HUES6 (cell line): ENCODE results near the gene PEX7.
"Not testable (repeated sequence)": the region's sequence is repeated elsewhere in the genome, so short reads cannot be mapped to it uniquely, and the experiment has no call there.

Experiments
- H3K27ac ChIP-seq: 2 replicates; pipeline ENCODE4 v1.7.0; 2013; ENCODE audit warnings: low read depth, mild to moderate bottlenecking, low read length, inconsistent platforms
- H3K27me3 ChIP-seq: 2 replicates; pipeline ENCODE4 v1.6.1; 2013; ENCODE audit warnings: low read length; ENCODE audit not compliant: control insufficient read depth, insufficient read depth
- H3K36me3 ChIP-seq: 2 replicates; pipeline ENCODE4 v1.6.1; 2013; ENCODE audit warnings: low read length; ENCODE audit not compliant: control insufficient read depth, insufficient read depth
- H3K4me1 ChIP-seq: 2 replicates; pipeline ENCODE4 v1.6.1; 2013; ENCODE audit warnings: low read length; ENCODE audit not compliant: control insufficient read depth, insufficient read depth
- H3K4me3 ChIP-seq: 2 replicates; pipeline ENCODE4 v1.5.1; 2013; ENCODE audit warnings: low read depth, low read length
- H3K9ac ChIP-seq: one replicate; pipeline ENCODE4 v1.6.1; 2013; ENCODE audit warnings: mild to moderate bottlenecking, low read length
- H3K9me3 ChIP-seq: 2 replicates; pipeline ENCODE4 v1.6.1; 2013; ENCODE audit warnings: low read depth, low read length; ENCODE audit not compliant: control insufficient read depth, insufficient read depth

Gene PEX7

DNA sequence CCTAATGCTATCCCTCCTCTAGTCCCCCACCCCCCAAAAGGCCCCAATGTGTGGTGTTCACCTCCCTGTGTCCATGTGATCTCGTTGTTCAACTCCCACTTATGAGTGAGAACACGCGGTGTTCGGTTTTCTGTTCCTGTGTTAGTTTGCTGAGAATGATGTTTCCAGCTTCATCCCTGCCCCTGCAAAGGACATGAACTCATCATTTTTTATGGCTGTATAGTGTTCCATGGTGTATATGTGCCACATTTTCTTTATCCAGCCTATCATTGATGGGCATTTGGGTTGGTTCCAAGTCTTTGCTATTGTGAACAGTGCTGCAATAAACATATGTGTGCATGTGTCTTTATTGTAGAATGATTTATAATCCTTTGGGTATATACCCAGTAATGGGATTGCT, 54.1 kb downstream of the PEX7 start:
- not testable (repeated sequence) for H3K27ac ChIP-seq, H3K27me3 ChIP-seq, H3K4me1 ChIP-seq, H3K4me3 ChIP-seq, H3K9ac ChIP-seq
- peaks cover 14% of the 10 kb centered on the region; the same call in 1 of the 2 replicates for H3K36me3 ChIP-seq
- peaks cover 11% of the 10 kb centered on the region for H3K9me3 ChIP-seq

DNA sequence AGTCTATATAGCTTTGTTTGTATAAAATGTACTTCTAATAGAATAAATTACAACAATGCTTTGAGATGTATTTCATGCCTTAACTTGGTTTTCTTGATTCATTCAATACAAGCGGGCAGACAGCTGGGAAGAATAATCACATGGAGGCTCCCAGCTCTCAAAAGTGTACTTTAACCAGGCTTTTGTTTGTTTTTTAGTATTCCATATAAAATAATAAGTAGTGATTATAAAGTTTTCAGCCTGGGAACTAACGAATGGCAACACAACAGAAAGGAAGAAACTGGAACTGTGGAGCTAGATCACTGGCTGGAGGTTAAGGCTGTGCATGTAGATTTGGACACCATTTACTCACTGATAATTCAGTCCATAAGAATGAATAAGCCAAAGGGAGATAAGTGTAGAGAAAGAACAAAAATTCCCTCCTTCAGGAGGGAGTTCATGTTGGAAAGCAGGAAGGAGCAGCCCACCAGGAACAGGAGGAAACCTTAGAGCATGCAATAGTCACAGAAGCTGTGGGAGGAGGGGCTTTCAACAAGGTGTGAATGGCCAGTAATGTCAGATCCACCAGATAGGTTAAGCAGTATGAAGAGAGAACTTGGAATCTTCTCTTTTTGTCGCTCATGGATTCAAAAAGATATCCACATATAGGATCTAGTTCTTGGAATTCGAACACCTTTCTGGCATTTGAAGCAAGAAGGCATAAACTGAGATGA, 58.5 kb downstream of the PEX7 start:
- Histone ChIP-seq H3K27ac (no peak overlapping the region), H3K9me3 (no peaks in the 10 kb centered on the region), H3K27me3 (no peaks in the 10 kb centered on the region)

DNA sequence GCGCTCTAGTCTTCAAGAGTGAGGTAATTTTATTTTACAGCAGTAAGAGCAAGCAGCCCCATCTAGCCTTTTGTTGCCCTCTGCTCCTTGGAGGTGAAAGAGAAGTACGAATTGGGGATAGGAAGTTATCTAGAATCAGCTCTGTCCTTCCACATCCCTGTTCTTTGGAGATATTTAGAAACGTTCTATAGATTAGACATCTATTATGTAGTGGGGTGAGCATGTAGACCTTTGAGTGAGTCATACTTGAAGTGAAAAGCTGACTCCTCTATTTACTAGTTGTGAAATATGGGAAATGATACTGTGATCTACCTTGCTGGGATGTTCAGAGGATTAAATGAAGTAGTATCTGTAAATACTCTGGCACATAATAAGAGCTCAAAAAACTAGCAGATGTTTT, 63.7 kb downstream of the PEX7 start:
- no peaks in the 10 kb centered on the region for H3K9me3 ChIP-seq
- no peaks in the 10 kb centered on the region for H3K36me3 ChIP-seq
- no peak overlapping the region for H3K4me3 ChIP-seq
- H3K27ac ChIP-seq, result no peak overlapping the region
- no peaks in the 10 kb centered on the region for H3K27me3 ChIP-seq
- H3K4me1 ChIP-seq, result peaks cover 12% of the 10 kb centered on the region
- H3K9ac ChIP-seq, result no peak overlapping the region

More for the DNA sequence above, 58.5 kb downstream of the PEX7 start:
- no peaks in the 10 kb centered on the region for H3K36me3 ChIP-seq
- no peak overlapping the region for H3K4me3 ChIP-seq
- H3K9ac ChIP-seq, result no peak overlapping the region
- H3K4me1 ChIP-seq, result peaks cover 11% of the 10 kb centered on the region

DNA sequence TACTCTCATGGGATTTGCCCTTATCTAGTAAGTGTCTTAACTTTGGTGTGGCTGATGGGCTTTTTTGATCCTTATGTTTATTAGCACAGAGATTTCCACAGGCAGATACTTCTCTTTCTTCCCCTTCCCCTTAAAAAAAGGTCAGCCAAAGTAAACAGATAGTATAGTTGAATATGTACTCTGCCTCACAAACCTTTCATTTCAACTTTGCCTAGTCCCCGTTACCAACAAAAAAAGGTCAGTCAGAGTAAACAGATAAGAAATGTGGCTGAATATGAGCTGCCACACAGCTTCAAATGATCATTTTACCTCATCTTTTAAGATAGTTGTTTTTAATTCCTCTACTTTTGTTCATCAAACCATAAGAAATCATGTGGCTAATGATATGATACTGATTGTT, 65.6 kb downstream of the PEX7 start:
- Histone ChIP-seq H3K9ac (no peak overlapping the region), H3K4me1 (peaks cover 4% of the 10 kb centered on the region; the same call in 1 of the 2 replicates), H3K4me3 (no peak overlapping the region), H3K27ac (no peak overlapping the region), H3K9me3 (no peaks in the 10 kb centered on the region), H3K27me3 (no peaks in the 10 kb centered on the region), H3K36me3 (no peaks in the 10 kb centered on the region)

DNA sequence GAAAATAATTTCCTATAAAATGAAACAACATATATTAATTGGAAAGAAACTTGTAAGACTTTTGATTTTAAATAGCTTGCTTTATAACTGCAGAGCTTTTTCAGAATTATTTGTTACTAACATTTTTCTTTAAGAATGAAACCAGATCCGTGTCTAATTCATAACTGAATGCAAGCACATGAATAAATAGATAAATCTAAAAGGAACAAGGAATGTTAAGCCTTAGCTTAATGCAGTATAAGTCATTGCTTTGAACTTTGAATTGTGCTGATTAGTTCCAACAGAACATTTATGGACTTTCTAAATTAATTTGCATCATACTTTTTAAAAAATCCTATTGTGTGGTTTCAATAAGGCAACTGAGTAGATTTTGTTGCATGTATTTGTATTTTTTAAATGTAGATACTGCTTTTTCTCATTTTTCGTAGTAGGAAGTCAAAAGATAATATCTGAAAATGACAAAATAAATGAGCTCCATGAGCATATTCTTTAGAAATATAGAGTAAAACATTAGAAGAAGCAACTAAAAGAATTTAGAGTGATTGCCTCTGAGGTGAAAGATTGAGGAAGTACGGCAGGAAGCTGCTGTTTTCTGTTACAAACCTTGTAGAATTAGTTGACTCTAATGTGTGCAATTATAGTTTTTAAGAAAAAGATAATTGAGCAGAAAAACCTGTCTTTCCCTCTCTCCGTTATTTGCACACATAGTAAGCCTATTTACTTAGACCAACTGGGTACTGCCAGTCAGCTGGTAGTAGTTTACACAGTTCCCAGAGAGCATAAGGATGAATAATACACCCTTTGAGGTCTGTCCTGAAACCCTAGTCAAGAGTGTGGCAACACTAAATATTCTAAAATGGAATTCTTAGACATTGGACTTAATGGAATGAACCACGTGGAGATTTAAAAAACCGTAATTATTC, 67.1 kb downstream of the PEX7 start:
- no peak overlapping the region for H3K27ac ChIP-seq
- H3K27me3 ChIP-seq, result no peaks in the 10 kb centered on the region
- peaks cover 4% of the 10 kb centered on the region; the same call in 1 of the 2 replicates for H3K4me1 ChIP-seq
- H3K4me3 ChIP-seq, result no peak overlapping the region
- no peak overlapping the region for H3K9ac ChIP-seq
- H3K9me3 ChIP-seq, result no peaks in the 10 kb centered on the region
- no peaks in the 10 kb centered on the region for H3K36me3 ChIP-seq

DNA sequence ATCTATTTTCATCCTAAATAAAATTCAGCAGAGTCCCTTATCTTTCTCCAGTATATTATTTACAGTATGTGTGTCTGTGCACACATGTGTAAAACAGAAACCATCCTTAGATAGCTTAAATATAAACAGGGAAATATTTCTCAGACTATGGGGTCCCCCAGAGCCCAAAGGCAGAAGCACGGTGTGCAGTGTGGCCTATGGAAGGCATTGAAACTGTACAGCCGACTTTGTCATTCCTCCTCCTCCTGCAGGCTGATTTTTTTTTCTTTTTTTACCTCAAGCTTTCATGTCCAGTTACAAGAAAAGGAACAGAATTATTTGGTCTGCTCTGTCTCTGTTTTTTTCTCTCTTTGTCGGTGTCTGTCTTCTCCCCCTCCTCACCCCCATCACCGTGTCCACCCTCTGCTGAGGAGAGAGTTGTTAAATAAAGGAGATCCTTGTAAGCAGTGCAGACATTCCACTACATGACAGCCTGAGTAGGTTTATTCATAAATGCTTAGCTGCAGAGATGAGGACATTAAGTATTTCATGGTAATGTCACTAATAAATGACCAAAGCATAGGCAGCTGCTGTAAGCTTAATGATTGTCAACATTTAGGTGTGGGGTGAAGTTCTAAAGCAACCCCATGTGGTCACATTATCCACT, 67.9 kb downstream of the PEX7 start:
- Histone ChIP-seq H3K4me3 (no peak overlapping the region), H3K9ac (no peak overlapping the region), H3K36me3 (no peaks in the 10 kb centered on the region), H3K4me1 (peaks cover 4% of the 10 kb centered on the region; the same call in 1 of the 2 replicates), H3K27me3 (no peaks in the 10 kb centered on the region), H3K9me3 (no peaks in the 10 kb centered on the region), H3K27ac (no peak overlapping the region)

DNA sequence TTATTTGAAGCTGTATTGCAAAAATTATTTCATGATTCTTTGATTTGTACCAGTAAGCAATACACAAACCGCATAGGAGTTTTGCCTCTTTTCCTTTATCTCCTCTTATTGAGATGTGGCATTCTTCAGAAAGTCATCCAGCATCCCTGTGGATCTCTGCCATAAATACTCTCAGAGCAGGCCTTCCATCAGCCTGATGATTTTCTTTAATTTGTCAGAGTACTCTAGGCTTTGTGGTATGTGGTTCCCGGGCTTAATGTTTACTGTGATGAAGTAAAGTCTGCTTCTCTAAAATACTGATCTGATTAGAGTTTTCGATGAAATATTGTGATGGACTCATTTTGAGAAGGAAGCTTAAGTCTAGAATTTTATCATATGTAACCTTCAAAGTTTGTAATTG, 68.6 kb downstream of the PEX7 start:
- Histone ChIP-seq H3K27ac (no peak overlapping the region), H3K4me1 (peaks cover 4% of the 10 kb centered on the region; the same call in 1 of the 2 replicates), H3K36me3 (no peaks in the 10 kb centered on the region), H3K9me3 (no peaks in the 10 kb centered on the region), H3K4me3 (no peak overlapping the region), H3K9ac (no peak overlapping the region), H3K27me3 (no peaks in the 10 kb centered on the region)

DNA sequence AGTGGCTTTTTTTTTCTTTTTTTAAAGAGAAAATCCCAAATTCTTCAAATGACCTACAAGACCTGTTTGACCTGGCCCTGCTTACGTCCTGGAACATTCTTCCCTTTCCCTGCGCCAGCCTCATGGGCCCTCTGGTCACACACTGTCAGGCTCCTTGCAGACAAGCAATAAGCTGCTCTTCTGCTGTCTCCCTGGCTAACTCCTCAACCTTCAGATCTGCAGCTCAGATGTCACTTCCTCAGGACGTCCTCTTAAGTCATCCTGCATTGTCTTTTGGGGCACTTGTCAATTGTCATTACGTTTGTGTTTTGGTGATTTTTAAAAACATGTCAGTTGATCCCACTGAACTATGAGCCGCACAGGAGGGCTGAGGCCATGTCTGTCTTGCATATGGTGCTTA, 70.8 kb downstream of the PEX7 start:
- no peaks in the 10 kb centered on the region for H3K9me3 ChIP-seq
- H3K27ac ChIP-seq, result no peak overlapping the region
- H3K27me3 ChIP-seq, result no peaks in the 10 kb centered on the region
- H3K9ac ChIP-seq, result no peak overlapping the region
- H3K4me1 ChIP-seq, result 0 out of 2 replicates have a peak, but pooled peaks cover under 1% of the 10 kb centered on the region
- no peak overlapping the region for H3K4me3 ChIP-seq
- peaks cover 2% of the 10 kb centered on the region; the same call in 1 of the 2 replicates for H3K36me3 ChIP-seq

DNA sequence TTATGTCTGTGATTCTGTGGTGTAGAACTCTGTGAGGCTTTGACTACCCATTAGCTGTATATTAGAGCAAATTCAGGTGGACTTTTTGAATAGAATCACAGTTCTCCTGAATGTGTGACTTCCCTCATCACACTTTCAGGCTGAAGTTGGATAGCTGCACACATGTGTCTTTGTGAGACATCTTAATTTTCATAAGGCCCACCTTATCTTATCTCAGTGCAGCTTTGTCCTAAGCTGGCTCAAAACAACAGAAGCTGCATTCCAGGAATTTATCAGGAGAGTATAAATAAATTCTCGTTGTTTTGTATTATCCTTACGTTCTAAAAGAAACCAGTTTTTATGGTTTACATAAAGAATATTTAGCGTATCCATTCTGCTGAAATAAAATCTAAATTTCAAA, 73.5 kb downstream of the PEX7 start:
- Histone ChIP-seq H3K27ac (no peak overlapping the region), H3K4me3 (no peak overlapping the region), H3K9me3 (no peaks in the 10 kb centered on the region), H3K9ac (no peak overlapping the region), H3K36me3 (peaks cover 16% of the 10 kb centered on the region), H3K4me1 (no peaks in the 10 kb centered on the region), H3K27me3 (no peaks in the 10 kb centered on the region)

DNA sequence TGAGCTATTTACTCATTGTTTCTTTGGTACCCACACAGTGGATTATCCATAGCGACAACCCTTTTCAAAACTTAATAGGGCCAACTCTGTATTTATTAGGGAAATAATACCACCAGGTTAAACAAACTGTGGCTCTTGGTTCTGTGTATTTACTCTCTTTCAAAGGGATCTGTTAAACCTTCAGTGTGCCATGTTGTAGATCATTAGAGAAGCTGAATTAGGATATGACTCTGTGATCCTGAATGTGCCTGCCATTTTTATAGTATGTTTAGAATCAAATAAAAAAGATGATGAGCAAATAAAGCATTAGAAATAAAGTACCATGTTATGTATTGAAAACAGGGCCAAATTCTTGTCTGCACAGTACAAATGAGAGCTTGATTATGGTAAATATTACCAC, 74.7 kb downstream of the PEX7 start:
- no peak overlapping the region for H3K4me3 ChIP-seq
- no peaks in the 10 kb centered on the region for H3K27me3 ChIP-seq
- no peak overlapping the region for H3K27ac ChIP-seq

More for the DNA sequence above, 74.7 kb downstream of the PEX7 start:
- Histone ChIP-seq H3K9me3 (no peaks in the 10 kb centered on the region), H3K4me1 (no peaks in the 10 kb centered on the region), H3K36me3 (peaks cover 21% of the 10 kb centered on the region), H3K9ac (no peak overlapping the region)
